Measurements from ENCODE around the gene RAB29. TPM values are rescaled to one million over a fixed set of nuclear protein-coding genes. Genes with fewer than 3 reads are reported as not detected.
A peak's percentile ranks its signal among the peaks of the same experiment; 100 is the strongest.

The RAB29 gene
- total and polyA plus RNA-seq, 9 of the 15 experiments (the other 6 are each of a cell fraction or from before 2014, with no cell fraction given): 6.3 to 17.6 (median 8.0) TPM

DNA sequence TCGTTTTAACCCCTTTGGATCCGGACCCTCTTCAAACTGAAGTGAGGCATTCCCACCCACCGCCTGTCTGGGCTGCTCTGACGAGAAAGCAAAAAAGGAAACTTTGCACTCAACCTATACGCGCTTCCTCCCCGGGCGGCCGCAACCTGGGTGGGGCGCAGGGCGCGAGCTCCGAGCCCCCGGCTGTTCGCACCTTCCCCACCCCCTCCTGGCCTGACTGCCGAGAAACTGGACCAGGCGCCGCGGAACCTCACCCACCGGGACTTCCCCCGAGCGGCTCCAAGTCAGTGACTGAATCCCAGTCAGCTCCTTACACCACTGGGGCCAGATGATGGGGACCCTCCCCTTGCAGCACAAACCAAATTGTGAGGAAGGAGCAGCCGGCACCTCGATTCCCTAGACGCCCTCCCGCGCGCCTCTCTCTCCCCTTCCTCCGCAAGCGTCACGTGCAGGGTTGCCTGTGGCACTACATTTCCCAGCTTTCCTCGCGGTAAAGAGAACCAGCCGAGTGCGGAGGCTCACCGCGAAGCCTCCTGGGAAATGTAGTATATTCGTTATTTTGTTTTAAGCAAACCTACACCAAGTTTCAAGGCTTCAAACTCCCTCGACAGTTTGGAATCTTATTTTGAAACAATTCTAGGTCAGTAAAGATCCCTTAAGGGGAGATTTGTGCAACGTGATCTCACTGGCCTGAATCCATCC, at the start of gene RAB29 (continued):
- no peak for TF ChIP-seq FOXM1 (IDR thresholded peaks at IDR 0.05; ENCODE audit: low read depth)
- TF ChIP-seq FOXM1 (CRISPR knock-in tag; IDR thresholded peaks at IDR 0.05; ENCODE audit: low read depth): no peak
- no peak for TF ChIP-seq ZBTB12 (CRISPR knock-in tag; IDR thresholded peaks at IDR 0.05)
- TF ChIP-seq SUPT5H (IDR thresholded peaks at IDR 0.05): no peak
- no peak for TF ChIP-seq ASH1L (IDR thresholded peaks at IDR 0.05; ENCODE audit: borderline replicate concordance, low read depth, partially characterized antibody)
- no peak for TF ChIP-seq TCF7L2 (IDR thresholded peaks at IDR 0.05; ENCODE audit: low read depth, low read length)
- TF ChIP-seq, protein P1, sequence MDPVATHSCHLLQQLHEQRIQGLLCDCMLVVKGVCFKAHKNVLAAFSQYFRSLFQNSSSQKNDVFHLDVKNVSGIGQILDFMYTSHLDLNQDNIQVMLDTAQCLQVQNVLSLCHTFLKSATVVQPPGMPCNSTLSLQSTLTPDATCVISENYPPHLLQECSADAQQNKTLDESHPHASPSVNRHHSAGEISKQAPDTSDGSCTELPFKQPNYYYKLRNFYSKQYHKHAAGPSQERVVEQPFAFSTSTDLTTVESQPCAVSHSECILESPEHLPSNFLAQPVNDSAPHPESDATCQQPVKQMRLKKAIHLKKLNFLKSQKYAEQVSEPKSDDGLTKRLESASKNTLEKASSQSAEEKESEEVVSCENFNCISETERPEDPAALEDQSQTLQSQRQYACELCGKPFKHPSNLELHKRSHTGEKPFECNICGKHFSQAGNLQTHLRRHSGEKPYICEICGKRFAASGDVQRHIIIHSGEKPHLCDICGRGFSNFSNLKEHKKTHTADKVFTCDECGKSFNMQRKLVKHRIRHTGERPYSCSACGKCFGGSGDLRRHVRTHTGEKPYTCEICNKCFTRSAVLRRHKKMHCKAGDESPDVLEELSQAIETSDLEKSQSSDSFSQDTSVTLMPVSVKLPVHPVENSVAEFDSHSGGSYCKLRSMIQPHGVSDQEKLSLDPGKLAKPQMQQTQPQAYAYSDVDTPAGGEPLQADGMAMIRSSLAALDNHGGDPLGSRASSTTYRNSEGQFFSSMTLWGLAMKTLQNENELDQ (CRISPR knock-in tag; IDR thresholded peaks at IDR 0.05; ENCODE audit: borderline replicate concordance): no peak
- no peak for TF ChIP-seq ZNF695 (CRISPR knock-in tag; IDR thresholded peaks at IDR 0.05)
- peak; percentile 68 for TF ChIP-seq REST (IDR thresholded peaks at IDR 0.05; ENCODE audit: borderline replicate concordance)
- TF ChIP-seq REST (CRISPR knock-in tag; IDR thresholded peaks at IDR 0.05; ENCODE audit: low read depth): peak; percentile 74
- no peak for TF ChIP-seq ZNF75A (CRISPR knock-in tag; IDR thresholded peaks at IDR 0.05)
- TF ChIP-seq CHD2 (IDR thresholded peaks at IDR 0.05; ENCODE audit: low read depth, low read length): no peak
- TF ChIP-seq TAL1 (IDR thresholded peaks at IDR 0.05): no peak
- no peak for TF ChIP-seq ZKSCAN8 (CRISPR knock-in tag; IDR thresholded peaks at IDR 0.05)
- TF ChIP-seq MIER1 (IDR thresholded peaks at IDR 0.05; ENCODE audit: low read depth): 0 out of 2 replicates have a peak, but pooled peaks have one; percentile 31
- no peak for TF ChIP-seq PHB (CRISPR knock-in tag; IDR thresholded peaks at IDR 0.05)
- no peak for TF ChIP-seq ZNF232 (CRISPR knock-in tag; IDR thresholded peaks at IDR 0.05)
- TF ChIP-seq MEIS2 (IDR thresholded peaks at IDR 0.05; ENCODE audit: partially characterized antibody): no peak
- no peak for TF ChIP-seq ZFPM2 (CRISPR knock-in tag; IDR thresholded peaks at IDR 0.05)

Measured in K562 (cell line).